WERI-Rb-1 (cell line): ENCODE measurements around the gene ZMYND8.

ENCODE experiments used
- DNase-seq: peaks from one replicate; pipeline ENCODE4 v3.0.0-alpha.2; 2020
- H3K27ac ChIP-seq: fragments of 250-450 bp; sonication (Bioruptor Pico); 2 replicates; pipeline ENCODE4 v1.5.1; 2020; ENCODE audit warnings: mild to moderate bottlenecking, moderate library complexity
- H3K27me3 ChIP-seq: fragments of 250-450 bp; sonication (Bioruptor Pico); 2 replicates; pipeline ENCODE4 v1.5.1; 2021; ENCODE audit warnings: mild to moderate bottlenecking, low read depth, moderate library complexity; ENCODE audit not compliant: insufficient read depth, severe bottlenecking
- H3K36me3 ChIP-seq: fragments of 250-450 bp; sonication (Bioruptor Pico); 2 replicates; pipeline ENCODE4 v1.5.1; 2020; ENCODE audit warnings: mild to moderate bottlenecking, moderate library complexity
- H3K4me3 ChIP-seq: 2 replicates; pipeline ENCODE4 v1.5.1; 2011; ENCODE audit warnings: low read depth, mild to moderate bottlenecking, control low read depth, low read length
- H3K9me3 ChIP-seq: fragments of 250-450 bp; sonication (Bioruptor Pico); 2 replicates; pipeline ENCODE4 v1.5.1; 2021; ENCODE audit warnings: mild to moderate bottlenecking, moderate library complexity; ENCODE audit not compliant: severe bottlenecking
- TF ChIP-seq, protein P1 (sequence below): IDR thresholded peaks from 2 replicates; pipeline ENCODE4 v1.5.1; 2011; ENCODE audit warnings: low read depth, mild to moderate bottlenecking, control low read depth, inconsistent platforms, low read length

Gene ZMYND8

DNA sequence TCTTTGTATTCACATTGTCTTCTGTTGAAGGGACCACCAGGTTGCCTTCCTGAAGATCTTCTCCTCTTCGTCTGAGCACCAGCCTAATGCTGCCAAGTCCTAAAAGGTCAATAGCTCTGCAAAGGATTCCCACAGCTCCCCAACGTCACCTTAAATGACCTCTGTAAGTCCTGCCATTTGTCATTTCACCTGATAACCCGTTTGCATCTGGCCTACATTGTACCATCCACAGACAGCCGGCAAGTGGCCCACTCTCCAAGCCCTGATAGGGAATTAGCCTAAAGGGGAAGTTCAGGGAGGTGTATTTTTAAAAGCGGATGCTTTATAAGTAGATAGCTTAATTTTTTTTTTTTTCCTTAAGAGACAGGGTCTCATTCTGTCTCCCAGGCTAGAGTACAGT, 127.8 kb downstream of the ZMYND8 start:
- TF ChIP-seq, protein P1, sequence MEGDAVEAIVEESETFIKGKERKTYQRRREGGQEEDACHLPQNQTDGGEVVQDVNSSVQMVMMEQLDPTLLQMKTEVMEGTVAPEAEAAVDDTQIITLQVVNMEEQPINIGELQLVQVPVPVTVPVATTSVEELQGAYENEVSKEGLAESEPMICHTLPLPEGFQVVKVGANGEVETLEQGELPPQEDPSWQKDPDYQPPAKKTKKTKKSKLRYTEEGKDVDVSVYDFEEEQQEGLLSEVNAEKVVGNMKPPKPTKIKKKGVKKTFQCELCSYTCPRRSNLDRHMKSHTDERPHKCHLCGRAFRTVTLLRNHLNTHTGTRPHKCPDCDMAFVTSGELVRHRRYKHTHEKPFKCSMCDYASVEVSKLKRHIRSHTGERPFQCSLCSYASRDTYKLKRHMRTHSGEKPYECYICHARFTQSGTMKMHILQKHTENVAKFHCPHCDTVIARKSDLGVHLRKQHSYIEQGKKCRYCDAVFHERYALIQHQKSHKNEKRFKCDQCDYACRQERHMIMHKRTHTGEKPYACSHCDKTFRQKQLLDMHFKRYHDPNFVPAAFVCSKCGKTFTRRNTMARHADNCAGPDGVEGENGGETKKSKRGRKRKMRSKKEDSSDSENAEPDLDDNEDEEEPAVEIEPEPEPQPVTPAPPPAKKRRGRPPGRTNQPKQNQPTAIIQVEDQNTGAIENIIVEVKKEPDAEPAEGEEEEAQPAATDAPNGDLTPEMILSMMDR = no peak
- H3K4me3 ChIP-seq = no peak overlapping the region
- peak overlapping the region; percentile 62 for H3K27ac ChIP-seq
- DNase-seq = peak; percentile 70
- no peaks in the 10 kb centered on the region for H3K27me3 ChIP-seq
- no peaks in the 10 kb centered on the region for H3K9me3 ChIP-seq
- H3K36me3 ChIP-seq = peaks cover 55% of the 10 kb centered on the region

DNA sequence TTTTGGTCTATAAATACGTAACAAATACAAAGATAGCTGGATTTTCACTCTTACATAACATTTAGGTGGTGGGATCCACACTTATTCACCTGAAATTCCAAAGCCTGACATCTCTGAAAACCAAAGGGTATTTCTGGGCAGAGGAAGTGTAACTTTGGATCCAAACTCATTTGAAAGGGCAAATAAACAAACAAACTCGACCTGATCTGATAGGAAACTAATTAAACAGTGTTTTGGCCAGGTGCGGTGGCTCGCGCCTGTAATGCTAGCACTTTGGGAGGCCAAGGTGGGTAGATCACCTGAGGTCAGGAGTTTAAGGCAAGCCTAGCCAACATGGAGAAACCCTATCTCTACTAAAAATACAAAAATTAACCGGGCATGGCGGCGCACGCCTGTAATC, 128.9 kb downstream of the ZMYND8 start:
- TF ChIP-seq, protein P1 = no peak
- DNase-seq = no peak
- Histone ChIP-seq H3K9me3 (no peaks in the 10 kb centered on the region), H3K36me3 (peaks cover 61% of the 10 kb centered on the region), H3K27ac (no peak overlapping the region), H3K27me3 (no peaks in the 10 kb centered on the region), H3K4me3 (no peak overlapping the region)

DNA sequence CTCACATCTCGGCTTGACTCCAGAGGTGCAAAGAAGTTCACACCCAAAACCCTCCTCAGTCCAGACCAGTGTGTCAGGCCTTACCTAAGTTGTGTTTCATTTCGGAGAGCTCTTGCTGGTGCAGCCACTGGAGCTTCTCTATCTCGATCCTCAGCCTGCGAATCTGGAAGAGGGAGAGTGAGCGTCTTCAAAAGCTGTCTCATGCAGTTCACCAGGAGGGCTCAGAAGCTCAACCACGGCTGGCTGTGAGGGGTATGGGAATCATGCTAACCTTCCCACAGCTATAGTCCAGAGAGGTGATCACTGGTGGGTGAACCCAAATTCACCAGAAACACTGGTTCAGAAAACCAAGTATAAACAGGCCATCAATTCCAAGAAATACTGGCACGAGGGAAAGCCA, 129.4 kb downstream of the ZMYND8 start:
- Histone ChIP-seq H3K9me3 (no peaks in the 10 kb centered on the region), H3K36me3 (peaks cover 66% of the 10 kb centered on the region), H3K4me3 (no peak overlapping the region), H3K27me3 (no peaks in the 10 kb centered on the region), H3K27ac (no peak overlapping the region)
- DNase-seq = no peak
- TF ChIP-seq, protein P1 = no peak

DNA sequence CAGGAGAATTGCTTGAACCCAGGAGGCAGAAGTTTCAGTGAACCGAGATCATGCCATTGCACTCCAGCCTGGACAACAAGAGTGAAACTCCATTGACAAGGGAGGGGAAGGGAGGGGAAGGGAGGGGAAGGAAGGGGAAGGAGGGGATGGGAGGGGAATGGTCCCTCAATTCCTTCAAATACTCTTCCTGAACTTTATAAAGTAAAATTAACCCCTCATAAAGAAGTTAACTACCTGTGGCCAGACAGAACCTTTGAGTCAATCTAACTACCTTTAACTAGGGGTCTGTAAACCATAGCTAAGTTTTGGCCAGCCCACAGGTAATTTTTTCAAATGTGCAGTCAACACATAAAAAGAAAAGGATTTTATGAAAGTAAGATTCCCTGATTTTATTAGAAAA, 131.0 kb downstream of the ZMYND8 start:
- H3K36me3 ChIP-seq = peaks cover 83% of the 10 kb centered on the region
- no peak overlapping the region for H3K27ac ChIP-seq
- no peaks in the 10 kb centered on the region for H3K27me3 ChIP-seq
- no peak for DNase-seq
- H3K4me3 ChIP-seq = no peak overlapping the region
- H3K9me3 ChIP-seq = no peaks in the 10 kb centered on the region
- TF ChIP-seq, protein P1 = no peak

DNA sequence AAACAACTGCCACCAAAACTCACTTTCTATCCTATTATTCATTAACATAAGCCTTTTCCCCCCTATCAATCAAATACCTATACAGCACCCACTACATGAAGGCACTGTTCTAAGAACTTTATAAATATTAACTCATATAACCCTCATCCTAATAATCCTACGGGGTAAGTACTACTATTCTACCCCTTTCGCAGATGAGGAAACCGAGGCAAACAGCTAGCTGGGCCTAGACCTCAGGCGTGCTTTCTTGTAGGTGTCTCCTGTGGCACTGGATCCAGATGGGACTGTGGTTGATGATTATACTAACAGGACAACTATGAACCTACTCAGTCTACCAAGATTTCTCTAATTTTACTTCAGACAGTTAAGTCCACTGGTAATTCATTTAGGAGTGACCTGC, 131.6 kb downstream of the ZMYND8 start:
- Histone ChIP-seq H3K36me3 (peaks cover 87% of the 10 kb centered on the region), H3K27me3 (no peaks in the 10 kb centered on the region), H3K4me3 (no peak overlapping the region), H3K27ac (no peak overlapping the region), H3K9me3 (no peaks in the 10 kb centered on the region)
- TF ChIP-seq, protein P1 = no peak
- DNase-seq = no peak

DNA sequence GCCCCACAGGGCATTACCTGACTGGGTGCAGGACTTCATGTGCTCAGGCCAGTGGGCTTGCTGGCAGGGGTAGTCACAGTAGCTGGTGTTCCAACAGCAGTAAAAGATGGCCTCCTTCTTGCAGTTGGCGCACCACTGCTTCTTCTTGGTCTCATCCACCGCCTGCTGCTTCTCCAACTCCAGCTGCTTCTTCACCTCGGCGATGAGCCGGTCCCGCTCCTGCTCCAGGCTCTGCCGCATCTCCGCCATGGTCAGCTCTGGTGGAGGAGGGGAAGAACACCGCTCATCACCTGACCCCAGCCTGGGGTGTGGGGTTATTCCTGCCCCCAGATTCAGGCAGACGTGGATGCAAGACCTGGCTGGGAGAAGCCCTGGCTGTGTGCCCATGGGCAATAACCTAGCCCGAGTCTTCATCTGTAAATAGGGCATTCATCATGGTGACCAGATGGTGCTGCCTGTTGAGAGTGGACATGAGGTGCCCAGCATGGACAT, 132.2 kb downstream of the ZMYND8 start:
- H3K4me3 ChIP-seq = no peak overlapping the region
- peaks cover 84% of the 10 kb centered on the region for H3K36me3 ChIP-seq
- DNase-seq = no peak
- no peaks in the 10 kb centered on the region for H3K9me3 ChIP-seq
- H3K27ac ChIP-seq = no peak overlapping the region
- H3K27me3 ChIP-seq = no peaks in the 10 kb centered on the region
- TF ChIP-seq, protein P1 = no peak
